Stimulated activated CD4-positive, alpha-beta T cell treated with anti-CD3 and anti-CD28 coated beads, Interleukin-12 subunit alpha, Interleukin-12 subunit beta, amount 100 ng/mL, for 48 hours (primary cell): Measurements from ENCODE around the gene RIOK2.
"Not testable (repeated sequence)": the region's sequence is repeated elsewhere in the genome, so short reads cannot be mapped to it uniquely, and the experiment has no call there.

Source experiments
- DNase-seq, 3 donors: peaks; one replicate each; pipeline ENCODE4 v3.0.0-alpha.2; 2020; ENCODE audit warnings: low read depth in 2 of 3, low spot score in 1 of 3

Gene RIOK2

GRCh38 chr5:97171703-97172102, 11.3 kb downstream of the RIOK2 start:
- no peak for DNase-seq

GRCh38 chr5:97167435-97167834, 15.6 kb downstream of the RIOK2 start:
- DNase-seq = no peak

GRCh38 chr5:97165726-97166125, 17.3 kb downstream of the RIOK2 start:
- no peak for DNase-seq

DNA sequence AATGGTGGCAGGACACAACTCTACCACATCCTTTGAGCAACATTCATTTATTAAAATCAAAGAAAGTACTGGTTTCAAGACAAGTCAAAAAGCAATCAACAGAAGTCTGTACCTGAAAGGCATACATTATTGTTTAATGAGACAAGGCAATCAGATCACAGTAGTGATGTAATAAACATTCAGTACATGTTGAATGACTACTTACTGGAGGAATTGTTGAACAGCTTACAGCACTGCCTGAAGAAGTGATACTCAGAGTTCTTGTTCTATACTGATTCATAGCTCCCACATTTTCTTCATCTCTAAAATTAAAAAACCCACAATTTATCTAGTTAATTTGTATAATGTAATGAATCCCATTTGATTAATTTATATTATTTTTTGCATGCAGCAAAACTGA, 18.2 kb downstream of the RIOK2 start:
- DNase-seq = no peak

DNA sequence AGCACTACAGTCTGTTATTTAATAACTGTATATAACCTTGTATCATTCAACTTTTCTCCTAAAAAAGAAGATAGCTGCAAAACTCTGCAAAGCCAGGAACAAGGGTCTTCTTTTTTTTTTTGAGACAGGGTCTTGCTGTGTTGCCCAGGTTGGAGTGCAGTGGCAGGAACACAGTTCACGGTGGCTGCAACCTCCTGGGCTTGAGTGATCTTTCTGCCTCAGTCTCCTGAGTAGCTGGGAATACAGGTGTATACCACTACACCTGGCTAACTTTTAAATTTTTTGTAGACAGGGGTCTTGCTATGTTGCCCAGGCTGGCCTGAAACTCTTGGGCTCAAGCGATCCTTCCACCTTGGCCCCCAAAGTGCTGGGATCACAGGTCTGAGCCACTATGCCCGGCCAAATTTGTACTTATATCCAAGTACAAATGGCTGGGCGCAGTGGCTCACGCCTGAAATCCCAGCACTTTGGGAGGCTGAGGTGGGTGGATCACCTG, 19.2 kb downstream of the RIOK2 start:
- DNase-seq = no peak

- no peak for DNase-seq
Measured at GRCh38 chr5:97163360-97163764, 19.7 kb downstream of the RIOK2 start.

GRCh38 chr5:97162045-97162444, 21.0 kb downstream of the RIOK2 start:
- peak in 2 of 3 donors; percentile 24 to 67 for DNase-seq

- no peak for DNase-seq
Measured at GRCh38 chr5:97157689-97158088, 25.4 kb downstream of the RIOK2 start.

- no peak for DNase-seq
Measured at GRCh38 chr5:97151370-97151769, 31.7 kb downstream of the RIOK2 start.

DNA sequence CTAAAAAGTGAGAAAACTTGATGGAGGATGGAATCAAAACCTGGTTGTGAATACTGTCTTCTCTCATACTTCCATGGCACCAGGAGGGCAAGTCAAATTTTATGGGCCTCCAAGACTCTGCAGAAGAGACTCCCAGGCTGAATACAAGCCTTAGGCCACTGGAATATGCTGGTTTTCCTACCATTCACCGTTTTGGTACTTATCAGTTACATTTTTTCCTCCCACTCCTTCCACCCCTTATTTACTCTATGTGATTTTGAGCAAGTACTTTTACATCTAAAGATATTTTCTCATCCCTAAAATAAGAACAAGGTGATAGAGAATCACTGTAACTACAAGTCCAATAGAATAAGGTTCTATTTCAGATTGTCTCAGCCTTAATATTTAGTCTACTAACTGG, 32.6 kb downstream of the RIOK2 start:
- DNase-seq = no peak

- no peak for DNase-seq
Measured at GRCh38 chr5:97149709-97150108, 33.3 kb downstream of the RIOK2 start.

DNA sequence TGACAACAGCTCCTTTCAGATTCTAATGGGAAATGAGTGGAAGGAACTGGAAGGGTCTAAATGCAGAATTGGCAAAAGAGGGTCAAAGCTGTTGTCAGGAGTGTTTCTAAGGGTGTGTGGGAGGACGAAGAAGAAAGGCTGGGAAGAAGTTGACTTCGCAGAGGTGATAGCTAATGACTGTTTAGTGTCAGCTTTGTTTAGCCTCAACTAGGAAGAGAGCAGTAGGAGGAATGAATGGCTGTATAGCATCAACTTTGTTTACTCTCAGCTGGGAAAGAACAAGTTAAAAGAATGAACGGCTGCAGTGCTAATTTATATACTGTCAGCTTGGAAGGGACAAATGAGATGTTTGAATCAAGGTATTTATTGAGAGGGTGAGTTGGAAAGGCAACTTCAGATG, 34.8 kb downstream of the RIOK2 start:
- DNase-seq = no peak

- DNase-seq = no peak
Measured at GRCh38 chr5:97143704-97144103, 39.3 kb downstream of the RIOK2 start.

DNA sequence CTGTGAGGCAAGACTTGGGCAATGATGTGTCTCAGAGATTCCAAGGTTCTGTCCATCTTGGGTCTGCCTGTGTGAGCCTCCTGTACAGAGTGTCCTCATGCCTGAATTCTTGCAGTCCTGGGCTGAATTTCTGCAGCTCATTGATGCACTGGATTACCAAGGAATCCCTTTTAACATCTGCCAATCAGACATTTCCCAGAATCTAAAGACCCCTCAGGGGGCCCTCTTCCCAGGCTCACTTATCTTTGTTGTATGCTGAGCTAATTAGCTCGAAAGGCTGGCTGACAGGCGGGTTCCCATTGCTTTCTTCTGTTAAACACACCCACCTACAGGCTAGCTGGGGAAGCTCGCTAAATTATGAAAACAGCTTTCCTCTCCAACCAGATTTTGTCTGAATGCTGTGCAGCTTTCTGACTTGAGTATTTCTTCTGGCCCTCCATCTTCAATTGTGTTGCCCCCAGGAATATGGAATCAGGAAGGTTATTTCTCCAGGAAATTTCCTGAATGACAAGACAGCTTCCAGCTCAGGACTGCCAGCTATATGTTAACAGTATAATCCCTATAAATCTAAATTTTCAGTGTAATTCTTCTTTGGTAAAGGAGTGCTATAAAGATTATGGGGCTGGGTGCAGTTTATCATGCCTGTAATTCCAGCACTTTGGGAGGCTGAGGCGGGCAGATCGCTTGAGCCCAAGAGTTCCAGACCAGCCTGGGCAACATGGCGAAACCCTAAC, 40.4 kb downstream of the RIOK2 start, which contains the start of gene LIX1:
TSS of gene LIX1 (minus strand) at position 91 of the 734 bp plus-strand sequence. CDS start at position 56, 35 bp downstream.
- no peak for DNase-seq

- DNase-seq = no peak
Measured at GRCh38 chr5:97141539-97141938, 41.5 kb downstream of the RIOK2 start.

DNA sequence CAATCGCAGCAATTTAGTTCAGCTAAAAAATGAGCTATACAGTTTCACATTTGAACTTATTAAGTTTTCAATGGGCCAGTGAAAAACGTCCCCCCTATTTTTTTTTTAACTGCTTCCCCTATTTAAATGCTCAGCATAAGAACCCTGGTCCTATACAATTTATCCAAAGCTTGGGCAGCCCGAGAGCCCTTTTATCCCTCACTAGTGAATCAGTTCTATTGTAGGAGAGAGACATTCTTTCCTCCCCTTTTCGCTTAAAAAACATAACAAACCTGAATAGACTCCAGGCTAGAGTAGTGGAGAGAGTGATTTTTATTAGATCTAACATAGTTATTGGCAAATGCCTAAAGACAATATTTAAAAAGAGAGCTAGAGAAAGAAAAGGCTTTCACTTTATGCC, 42.0 kb downstream of the RIOK2 start:
- no peak for DNase-seq

DNA sequence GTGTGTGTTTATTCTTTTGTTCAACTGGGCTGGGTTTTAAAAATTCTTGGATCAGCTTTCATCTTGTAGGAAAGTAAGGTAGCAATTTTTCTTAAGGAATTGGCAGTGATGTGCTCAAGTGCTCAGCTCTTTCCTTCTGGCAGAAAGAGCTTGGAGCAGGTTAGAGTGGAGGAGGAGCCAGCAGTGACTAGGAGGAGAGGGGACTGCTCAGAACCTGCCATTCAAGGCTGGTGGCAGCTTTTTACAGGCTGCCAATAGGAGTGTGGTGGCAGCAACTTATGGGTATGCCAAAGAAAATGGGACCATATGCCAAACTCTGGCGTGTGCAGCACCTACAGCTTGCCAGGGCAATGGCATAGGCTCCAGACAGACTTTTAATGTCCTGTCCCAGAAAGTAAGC, 42.8 kb downstream of the RIOK2 start:
- not testable (repeated sequence) for DNase-seq

- no peak for DNase-seq
Measured at GRCh38 chr5:97136475-97136874, 46.6 kb downstream of the RIOK2 start.

DNA sequence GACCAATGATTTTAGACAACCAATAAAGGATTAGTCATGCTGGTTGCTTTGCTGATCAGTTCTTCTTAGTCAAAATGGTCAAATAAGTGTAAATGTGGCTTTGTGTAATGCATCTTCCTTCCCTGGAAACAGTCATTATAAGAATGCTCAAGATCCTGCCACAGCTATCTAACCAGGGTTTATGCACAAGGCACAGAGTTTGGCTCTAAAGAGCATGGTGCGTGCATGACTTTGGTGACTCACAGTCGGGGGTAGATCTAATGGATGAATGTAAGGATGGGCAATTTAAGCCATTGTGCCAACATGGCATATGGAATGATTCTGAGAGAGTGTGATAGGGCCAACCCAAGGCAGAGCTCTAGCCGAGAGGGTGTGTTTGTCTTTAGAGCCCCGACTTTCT, 47.2 kb downstream of the RIOK2 start:
- DNase-seq = no peak

DNA sequence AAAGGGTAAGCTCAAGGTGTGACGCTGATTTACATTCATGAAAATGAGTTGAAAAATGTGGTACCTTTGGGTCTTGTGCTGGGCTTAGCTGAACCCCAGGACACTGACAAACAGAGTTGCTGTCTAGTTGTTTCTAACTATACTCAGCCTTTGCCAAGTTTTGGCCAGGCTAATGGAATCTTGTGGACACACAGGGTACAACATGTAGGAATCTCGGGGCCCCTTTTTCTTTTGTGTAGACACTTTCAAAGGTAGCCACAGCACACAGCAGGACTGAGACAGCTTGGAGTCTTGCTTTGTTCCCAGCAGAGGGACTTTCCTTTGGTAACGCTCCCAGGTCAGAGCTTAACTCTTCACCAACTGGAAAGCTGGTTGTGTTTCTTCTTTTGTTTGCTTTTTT, 48.4 kb downstream of the RIOK2 start:
- DNase-seq = no peak

DNA sequence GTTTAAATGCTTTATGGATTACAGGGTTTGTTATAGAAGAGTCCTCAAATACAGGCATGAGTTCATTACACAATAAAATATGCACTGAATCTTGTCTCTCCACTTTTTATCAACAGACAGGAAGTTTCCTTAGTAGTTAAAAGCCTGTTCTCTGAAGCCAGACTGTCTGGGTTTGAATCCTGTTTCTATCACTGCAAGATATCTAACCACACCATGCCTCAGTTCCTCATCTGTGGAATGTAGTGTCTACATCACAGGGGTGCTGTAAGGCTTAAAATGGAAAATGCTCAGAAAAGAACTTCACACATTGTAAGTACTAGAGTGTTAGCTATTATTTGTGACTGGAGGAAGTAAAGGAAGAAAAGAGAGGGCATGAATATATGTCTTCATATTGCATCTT, 49.9 kb downstream of the RIOK2 start:
- no peak for DNase-seq

DNA sequence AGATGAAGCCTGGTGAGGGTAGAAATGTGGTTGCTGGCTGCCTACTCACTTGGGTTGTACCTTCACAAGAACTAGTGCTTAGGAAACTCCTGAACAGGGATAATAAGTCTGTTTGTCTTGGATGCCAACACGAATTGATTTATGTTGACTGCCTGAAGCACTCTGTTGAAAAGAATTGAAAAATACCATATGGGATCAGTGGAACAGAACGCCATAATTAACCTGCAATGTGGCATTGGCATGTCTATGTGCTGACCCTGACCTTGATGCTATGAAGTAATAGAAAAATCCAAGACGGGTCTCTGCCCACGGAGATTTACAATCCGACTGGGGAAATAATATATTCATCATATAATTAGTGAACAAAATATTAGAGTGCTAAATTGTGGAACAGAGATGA, 51.1 kb downstream of the RIOK2 start:
- DNase-seq = no peak

- no peak for DNase-seq
Measured at GRCh38 chr5:97131139-97131710, 51.8 kb downstream of the RIOK2 start.
